Right lobe of liver (tissue), 4 donors: ENCODE results near the gene FAM236D.
"Not testable (repeated sequence)": the region's sequence is repeated elsewhere in the genome, so short reads cannot be mapped to it uniquely, and the experiment has no call there.

Source experiments
- CTCF ChIP-seq, 4 donors: fragments of 200-600 bp in 3 of 4; fragments of 450-650 bp in 1 of 4; IDR thresholded peaks; one replicate each; pipeline versions ENCODE4 v1.5.1 to v1.8.0; 2016 to 2022; ENCODE audit warnings: antibody characterized with exemption in 4 of 4, mild to moderate bottlenecking in 2 of 4
- POLR2A ChIP-seq: fragments of 450-650 bp; IDR thresholded peaks from one replicate; pipeline ENCODE4 v1.6.1; 2017; ENCODE audit warnings: antibody characterized with exemption, mild to moderate bottlenecking
- donor health status: DM: no; HTN: no; CAD: no.
- donor health status: DM: no; HTN: no; CAD: no.
- donor health status: DM: no; HTN: yes; CAD: no.

GRCh38 chrX:72782560-72782959 is 25.4 kb downstream of the FAM236D start, which contains the start of gene FAM236B:
- not testable (repeated sequence) for TF ChIP-seq CTCF (IDR thresholded peaks at IDR 0.05); POLR2A
